GM21576 (cell line): ENCODE results near the gene ERAP2.
A peak's percentile ranks its signal among the peaks of the same experiment; 100 is the strongest.

Experiments
- ATAC-seq: cut with Tn5 transposase; IDR thresholded peaks from one replicate; pipeline ENCODE4 v1.9.1; 2021; ENCODE audit warnings: mild to moderate bottlenecking, moderate library complexity; ENCODE audit not compliant: unreplicated experiment

Gene ERAP2

GRCh38 chr5:96863114-96863513 lies 13.2 kb upstream of the ERAP2 start:
- ATAC-seq: no peak

GRCh38 chr5:96863949-96864584 lies 12.2 kb upstream of the ERAP2 start:
- ATAC-seq: no peak

- ATAC-seq: no peak
Observed at GRCh38 chr5:96864922-96865530, 11.3 kb upstream of the ERAP2 start.

DNA sequence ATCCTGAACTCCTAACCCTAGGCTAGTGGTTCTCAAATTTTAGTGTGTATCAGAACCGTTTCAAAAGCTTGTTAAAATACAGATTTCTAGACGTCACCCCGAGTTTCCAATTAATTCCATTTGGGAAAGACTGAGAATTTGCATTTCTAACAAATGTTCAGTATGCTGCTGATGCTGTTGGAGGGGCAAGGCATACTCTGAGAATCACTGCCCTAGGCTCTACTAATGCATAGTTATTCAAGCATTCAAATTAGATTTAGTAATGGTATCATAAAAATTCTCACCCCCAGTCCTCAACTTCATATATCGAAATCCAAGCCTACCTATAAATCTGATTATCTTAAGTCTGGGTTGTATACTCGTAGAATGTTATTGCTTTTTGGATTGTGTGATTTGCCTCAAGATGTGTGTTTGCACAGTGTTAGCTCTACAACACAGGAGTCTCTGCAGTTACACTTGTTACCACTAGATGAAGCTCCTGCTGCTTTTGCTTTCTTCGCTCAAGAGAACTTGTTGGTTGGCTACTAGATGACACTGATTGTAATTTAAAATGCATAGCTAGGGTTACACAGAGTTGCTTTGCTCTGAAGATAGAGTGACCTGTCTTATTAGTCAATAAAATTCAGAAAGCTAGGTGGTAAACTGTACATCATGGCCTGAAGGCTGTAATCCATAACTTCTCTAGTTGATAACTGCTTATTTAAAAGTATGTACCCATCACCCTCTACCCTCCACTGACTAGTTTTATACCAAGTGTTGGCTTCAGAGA lies 7.5 kb upstream of the ERAP2 start:
- ATAC-seq: peak; percentile 82

DNA sequence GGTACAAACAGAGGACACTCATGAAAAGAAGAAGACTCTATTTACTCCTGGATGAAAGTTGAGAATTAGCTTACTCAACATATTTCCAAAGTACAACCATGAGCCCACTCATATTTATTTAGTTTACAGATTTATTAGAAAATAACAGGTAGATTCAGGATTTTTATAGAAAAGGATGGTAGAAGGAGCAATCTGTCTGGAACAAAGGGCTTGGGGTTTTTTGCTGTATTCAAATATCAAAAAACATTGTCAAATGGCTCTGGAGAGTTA lies 7.0 kb upstream of the ERAP2 start:
- no peak for ATAC-seq

DNA sequence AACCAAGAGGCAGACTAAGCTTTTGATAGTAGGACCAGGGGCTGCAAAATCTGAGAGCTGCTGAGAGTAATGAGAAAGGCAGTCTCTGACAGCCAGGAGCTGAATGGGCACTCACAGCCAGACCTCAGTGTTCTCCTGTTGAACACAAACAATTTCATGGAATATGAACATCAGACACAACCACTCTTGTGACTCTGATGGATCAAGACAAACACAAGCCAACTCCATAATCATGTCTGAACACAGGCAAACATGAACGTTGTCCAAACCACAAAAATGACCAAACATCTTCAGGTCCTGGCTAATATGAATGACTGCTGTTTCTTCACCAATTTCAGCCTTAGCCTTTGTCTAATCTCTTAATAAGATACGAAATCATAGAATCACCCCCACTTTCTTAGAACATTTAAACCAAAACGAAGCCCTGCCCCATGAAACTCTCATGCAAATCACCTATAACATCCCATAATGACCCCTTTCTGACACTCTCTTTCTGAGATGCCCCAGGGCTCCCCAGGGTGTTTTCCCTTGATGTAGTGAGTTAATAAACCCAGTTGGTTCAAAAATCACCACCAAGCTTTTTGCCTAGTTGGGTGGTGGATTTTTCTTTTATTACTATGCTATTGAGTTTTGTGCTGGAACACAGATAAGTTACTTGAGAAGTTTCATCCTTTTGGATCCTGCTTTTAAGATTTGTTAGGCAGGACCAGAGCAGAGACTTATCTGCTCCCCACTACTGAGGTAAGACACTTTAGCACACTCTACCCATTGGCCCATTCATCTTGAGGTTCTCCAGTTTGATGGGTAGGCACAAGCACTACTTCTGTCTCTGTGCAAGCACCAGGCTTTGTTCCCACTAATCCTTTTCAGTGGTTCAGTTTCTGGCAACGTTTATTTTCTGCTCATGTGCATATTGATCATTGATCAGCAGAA lies 5.9 kb upstream of the ERAP2 start:
- peak; percentile 72 for ATAC-seq

DNA sequence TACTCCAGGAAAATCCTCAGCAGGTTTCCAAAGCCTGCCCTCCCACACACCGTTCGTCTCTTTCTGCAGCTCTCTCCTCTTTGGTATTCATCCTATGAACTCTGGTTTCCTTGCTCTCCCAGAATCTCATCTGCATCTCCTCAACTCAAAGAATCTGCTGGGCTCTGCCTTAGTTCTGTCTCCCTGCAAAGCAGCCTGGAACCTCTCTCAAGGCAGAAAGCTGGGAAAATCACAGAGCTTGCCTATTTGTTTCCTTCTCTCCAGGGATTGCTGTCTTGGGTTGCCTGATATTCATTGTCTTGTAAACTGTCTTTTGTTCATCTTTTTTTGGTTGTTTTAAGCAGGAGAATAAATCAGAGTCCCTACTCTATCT lies 5.3 kb upstream of the ERAP2 start:
- ATAC-seq: no peak

DNA sequence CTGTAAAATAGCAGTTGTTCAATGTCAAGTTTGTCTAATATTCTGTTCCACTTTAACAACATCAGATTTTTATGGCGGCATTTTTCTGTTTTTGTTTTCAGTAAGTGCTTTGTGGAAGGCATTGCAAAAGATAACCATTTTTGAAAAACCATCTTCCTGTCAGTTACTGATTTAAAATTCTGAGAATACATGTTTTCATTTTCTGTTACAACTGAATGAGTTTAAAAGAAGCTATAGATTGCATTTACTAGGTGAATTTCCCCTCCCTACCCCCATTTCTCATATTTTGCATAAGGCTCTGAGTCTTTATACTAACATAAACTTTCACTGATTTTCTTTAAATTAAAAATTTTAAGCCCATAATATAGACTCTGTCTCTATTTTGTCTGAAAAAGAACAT lies 4.6 kb upstream of the ERAP2 start:
- ATAC-seq: no peak

DNA sequence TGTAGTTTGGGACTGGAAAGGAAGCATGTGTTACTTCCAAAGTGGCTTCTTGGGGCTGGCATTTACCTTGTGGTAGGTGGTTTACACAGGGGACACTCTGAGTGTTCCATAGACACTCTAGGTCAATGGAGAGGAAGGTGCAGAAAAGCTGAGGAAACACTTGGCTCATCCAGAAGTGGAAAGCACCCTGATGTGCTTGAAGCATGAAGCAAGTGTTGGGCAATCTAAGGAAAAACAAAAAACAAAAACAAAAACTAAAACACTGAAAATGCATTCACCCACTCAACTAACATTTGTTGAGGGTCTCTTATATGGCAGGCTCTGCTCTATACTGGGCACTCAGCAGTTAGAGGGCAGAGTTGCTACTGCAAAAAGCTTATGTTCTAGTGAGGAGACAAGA lies 2.9 kb upstream of the ERAP2 start:
- ATAC-seq: no peak

GRCh38 chr5:96874631-96875030 lies 1.7 kb upstream of the ERAP2 start:
- ATAC-seq: no peak

DNA sequence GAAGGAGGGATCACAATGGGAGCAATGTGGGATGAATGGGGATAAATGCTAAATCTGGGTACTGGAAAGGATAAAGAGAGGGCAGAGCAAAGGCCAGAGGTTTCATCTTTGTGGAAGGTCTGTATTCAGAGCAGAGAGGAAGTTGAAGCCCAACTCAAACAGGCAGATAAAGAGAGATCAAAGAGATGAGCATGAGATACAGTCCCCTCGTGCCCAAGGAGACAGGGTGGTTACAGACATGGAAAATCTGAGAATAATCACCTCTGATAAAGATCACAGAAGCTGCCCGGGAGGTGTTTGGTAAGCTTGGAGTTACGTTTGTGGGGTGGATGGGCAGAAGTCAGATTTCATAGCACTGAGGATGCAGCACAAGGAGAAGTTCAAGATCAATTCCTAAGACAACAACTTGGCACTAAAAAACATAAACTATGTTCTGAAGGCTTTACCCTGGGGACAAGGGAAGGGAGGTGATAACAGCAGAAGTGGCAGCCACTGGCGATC lies 459 bp upstream of the ERAP2 start:
- ATAC-seq: no peak

GRCh38 chr5:96876977-96877469 lies 723 bp downstream of the ERAP2 start:
- peak; percentile 22 for ATAC-seq

DNA sequence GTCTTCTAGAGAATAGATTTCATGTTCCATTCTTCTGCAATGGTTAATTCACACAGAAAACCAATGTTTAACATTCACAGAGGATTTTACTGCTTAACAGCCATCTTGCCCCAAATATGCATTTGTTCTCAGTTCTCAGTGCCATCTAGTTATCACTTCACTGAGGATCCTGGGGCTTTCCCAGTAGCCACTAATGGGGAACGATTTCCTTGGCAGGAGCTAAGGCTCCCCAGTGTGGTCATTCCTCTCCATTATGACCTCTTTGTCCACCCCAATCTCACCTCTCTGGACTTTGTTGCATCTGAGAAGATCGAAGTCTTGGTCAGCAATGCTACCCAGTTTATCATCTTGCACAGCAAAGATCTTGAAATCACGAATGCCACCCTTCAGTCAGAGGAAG lies 3.4 kb downstream of the ERAP2 start:
- no peak for ATAC-seq

- ATAC-seq: no peak
Observed at GRCh38 chr5:96880444-96881164, 4.3 kb downstream of the ERAP2 start.

GRCh38 chr5:96881511-96882115 lies 5.3 kb downstream of the ERAP2 start:
- ATAC-seq: no peak

DNA sequence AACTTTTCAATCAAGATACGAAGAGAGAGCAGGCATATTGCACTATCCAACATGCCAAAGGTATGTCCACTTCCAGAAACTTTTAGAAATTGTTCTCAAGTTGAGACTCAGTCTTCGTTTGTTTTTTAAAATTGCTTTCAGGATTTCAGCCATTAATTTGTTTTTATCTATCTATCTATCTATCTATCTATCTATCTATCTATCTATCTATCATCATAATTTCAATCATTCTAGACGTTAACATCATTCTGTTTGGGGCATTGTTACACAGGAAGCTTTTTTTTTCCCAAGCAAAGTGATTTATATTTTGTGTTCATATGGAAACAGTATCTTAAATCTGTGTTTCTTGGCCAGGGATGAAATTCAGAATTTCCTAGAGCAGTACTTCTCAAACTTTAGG lies 7.6 kb downstream of the ERAP2 start:
- ATAC-seq: no peak

DNA sequence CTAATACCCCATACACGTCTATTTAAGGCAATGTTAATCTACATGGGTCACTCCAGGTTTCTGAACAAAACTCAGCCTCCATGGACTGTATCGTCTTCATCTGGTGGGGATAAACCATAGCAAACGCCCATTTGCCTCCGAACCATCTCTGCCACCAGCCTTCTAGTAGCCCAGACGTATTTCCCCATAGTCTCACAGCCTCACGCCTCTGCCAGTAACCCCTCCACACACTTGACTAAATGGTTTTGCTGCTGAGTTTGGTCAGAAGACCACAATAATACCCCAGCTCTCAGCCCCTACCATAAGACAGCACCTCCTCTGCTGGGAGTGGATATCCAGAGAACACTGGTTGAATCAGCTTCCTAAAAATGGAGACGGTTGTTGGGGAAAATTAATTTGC lies 8.7 kb downstream of the ERAP2 start:
- no peak for ATAC-seq

GRCh38 chr5:96885518-96886338 lies 9.4 kb downstream of the ERAP2 start:
- peak; percentile 92 for ATAC-seq

- ATAC-seq: no peak
Observed at GRCh38 chr5:96893342-96893741, 17.0 kb downstream of the ERAP2 start.
